ENCODE measurements around the gene LRTM2.

The LRTM2 gene

GRCh38 chr12:1864867-1865266 lies 44.5 kb downstream of the LRTM2 start:
- ATAC-seq: no peak
- DNase-seq: no peak

- ATAC-seq (no peak), DNase-seq (no peak)
Measured at GRCh38 chr12:1865284-1865866, 45.0 kb downstream of the LRTM2 start.

- ATAC-seq: no peak
- no peak for DNase-seq
Measured at GRCh38 chr12:1869145-1869544, 48.8 kb downstream of the LRTM2 start.

GRCh38 chr12:1870086-1870485 lies 49.7 kb downstream of the LRTM2 start:
- ATAC-seq (no peak), DNase-seq (no peak)

GRCh38 chr12:1870998-1871917 lies 50.9 kb downstream of the LRTM2 start:
- no peak for ATAC-seq

GRCh38 chr12:1872001-1872400 lies 51.6 kb downstream of the LRTM2 start:
- ATAC-seq (no peak), DNase-seq (no peak)

More at GRCh38 chr12:1870998-1871917, 50.9 kb downstream of the LRTM2 start:
- DNase-seq: no peak

- ATAC-seq: no peak
Measured at GRCh38 chr12:1872448-1872847, 52.1 kb downstream of the LRTM2 start.

GRCh38 chr12:1873531-1874510 lies 53.5 kb downstream of the LRTM2 start:
- DNase-seq (no peak), ATAC-seq (no peak)

More at GRCh38 chr12:1872448-1872847, 52.1 kb downstream of the LRTM2 start:
- no peak for DNase-seq

GRCh38 chr12:1875608-1876007 lies 55.2 kb downstream of the LRTM2 start:
- DNase-seq: no peak
- no peak for ATAC-seq

GRCh38 chr12:1876086-1876485 lies 55.7 kb downstream of the LRTM2 start:
- DNase-seq (no peak), ATAC-seq (no peak)

GRCh38 chr12:1877169-1877878 lies 57.0 kb downstream of the LRTM2 start:
- DNase-seq (no peak), ATAC-seq (no peak)

GRCh38 chr12:1878214-1878613 lies 57.8 kb downstream of the LRTM2 start:
- DNase-seq (no peak), ATAC-seq (no peak)

GRCh38 chr12:1878695-1879094 lies 58.3 kb downstream of the LRTM2 start:
- no peak for DNase-seq
- no peak for ATAC-seq

- DNase-seq: no peak
- no peak for ATAC-seq
Measured at GRCh38 chr12:1879633-1880032, 59.3 kb downstream of the LRTM2 start.

- DNase-seq: no peak
- ATAC-seq: no peak
Measured at GRCh38 chr12:1880153-1880845, 59.9 kb downstream of the LRTM2 start.

GRCh38 chr12:1880876-1881275 lies 60.5 kb downstream of the LRTM2 start:
- ATAC-seq (no peak), DNase-seq (no peak)

- ATAC-seq (no peak), DNase-seq (no peak)
Measured at GRCh38 chr12:1881301-1881700, 60.9 kb downstream of the LRTM2 start.

- ATAC-seq (no peak), DNase-seq (no peak)
Measured at GRCh38 chr12:1881936-1882335, 61.6 kb downstream of the LRTM2 start.

GRCh38 chr12:1882405-1882804 lies 62.0 kb downstream of the LRTM2 start:
- DNase-seq: no peak
- ATAC-seq: no peak

GRCh38 chr12:1882850-1883470 lies 62.6 kb downstream of the LRTM2 start:
- DNase-seq (no peak), ATAC-seq (no peak)

GRCh38 chr12:1883513-1883912 lies 63.1 kb downstream of the LRTM2 start:
- no peak for ATAC-seq

More at GRCh38 chr12:1883513-1883912, 63.1 kb downstream of the LRTM2 start:
- no peak for DNase-seq
